C4-2B (cell line): ENCODE data around the gene INSL4.

Experiments used
- CTCF ChIP-seq: fragments of 450-650 bp; conservative IDR thresholded peaks from 2 replicates; pipeline ENCODE4 v1.5.1; 2017; ENCODE audit warnings: mild to moderate bottlenecking
- ZFX ChIP-seq: fragments of 450-650 bp; IDR thresholded peaks from 2 replicates; pipeline ENCODE4 v1.6.1; 2017

DNA sequence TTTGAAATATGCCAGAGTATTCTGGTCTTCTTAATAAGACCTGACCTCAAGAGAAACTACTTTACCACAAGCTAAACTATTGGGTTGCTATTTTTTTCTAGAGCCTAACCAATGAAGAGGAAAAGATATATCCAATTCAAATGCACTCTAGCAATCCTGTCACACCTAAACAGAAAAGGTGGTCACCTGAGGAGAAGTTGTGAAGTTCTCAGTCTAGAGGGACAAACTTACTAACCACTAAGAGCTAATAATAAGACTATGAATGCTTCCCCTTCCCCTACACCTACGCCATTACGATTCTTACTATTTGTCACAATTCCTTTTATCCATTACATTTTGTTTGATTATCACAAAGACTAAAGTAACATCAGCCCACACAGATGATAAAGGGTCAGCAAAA lies 43.6 kb downstream of the INSL4 start:
- no peak for TF ChIP-seq CTCF
- TF ChIP-seq ZFX: no peak
